GM10248 (cell line): ENCODE results near the gene DCDC1.

Source experiments
- CTCF ChIA-PET: fragments of 300-600 bp; sonication (Branson Sonifier 250); formaldehyde crosslinking; extraction: SDS; loops from one replicate; lab custom pipeline; 2021; ENCODE audit warnings: antibody characterized with exemption; lab: Yijun Ruan, JAX
- POLR2A ChIA-PET: fragments of 350-650 bp; sonication (Branson Sonifier 250); formaldehyde crosslinking; extraction: SDS; loops from one replicate; lab custom pipeline; 2020; ENCODE audit warnings: antibody characterized with exemption; lab: Yijun Ruan, JAX
- DNase-seq: peaks from one replicate; pipeline ENCODE4 v3.0.0; 2012; ENCODE audit errors: extremely low spot score
- CTCF ChIP-seq: IDR thresholded peaks from 2 replicates; pipeline ENCODE4 v1.5.1; 2012; ENCODE audit warnings: mild to moderate bottlenecking, low read depth; ENCODE audit errors: extremely low read depth, missing control alignments, control extremely low read depth

DCDC1 gene

GRCh38 chr11:30990625-30991296 is 378.8 kb downstream of the DCDC1 start:
- no peak for DNase-seq
- ChIA-PET POLR2A (no interaction called here), CTCF (no interaction called here)
- TF ChIP-seq CTCF = no peak

GRCh38 chr11:30987819-30988218 is 381.7 kb downstream of the DCDC1 start:
- no peak for DNase-seq
- no peak for TF ChIP-seq CTCF
- ChIA-PET POLR2A (no interaction called here), CTCF (interaction anchor here (1.5 kb wide), 1 partner anchor 13 kb away, joined by 4 read pairs; no protein-coding TSS in a partner anchor)

- no peak for DNase-seq
- POLR2A ChIA-PET = no interaction called here
- TF ChIP-seq CTCF = no peak
- CTCF ChIA-PET = no interaction called here
Measured at GRCh38 chr11:30985536-30985935, 384.0 kb downstream of the DCDC1 start.

- CTCF ChIA-PET = interaction anchor here (0.9 kb wide), 1 partner anchor 8 kb away, joined by 3 read pairs; no protein-coding TSS in a partner anchor
- POLR2A ChIA-PET = no interaction called here
- no peak for TF ChIP-seq CTCF
- DNase-seq = no peak
Measured at GRCh38 chr11:30984827-30985226, 384.7 kb downstream of the DCDC1 start.

GRCh38 chr11:30984442-30984816 is 385.1 kb downstream of the DCDC1 start:
- POLR2A ChIA-PET = no interaction called here
- no peak for TF ChIP-seq CTCF
- CTCF ChIA-PET = interaction anchor here (0.9 kb wide), 1 partner anchor 8 kb away, joined by 3 read pairs; no protein-coding TSS in a partner anchor
- no peak for DNase-seq

- ChIA-PET POLR2A (no interaction called here), CTCF (interaction anchor here (0.9 to 1.2 kb wide), 2 partner anchors 9 kb away, joined by 3 read pairs; no protein-coding TSS in a partner anchor)
- DNase-seq = no peak
- no peak for TF ChIP-seq CTCF
Measured at GRCh38 chr11:30983776-30984441, 385.6 kb downstream of the DCDC1 start.
